AG09319 (cell line): ENCODE results near the gene CAGE1.

ENCODE experiments used
- DNase-seq: peaks from one replicate; pipeline ENCODE4 v3.0.0-alpha.2; 2010; ENCODE audit warnings: low read depth; ENCODE audit errors: extremely low read depth
- CTCF ChIP-seq: IDR thresholded peaks from 2 replicates; pipeline ENCODE4 v1.5.1; 2011; ENCODE audit warnings: low read depth, mild to moderate bottlenecking, inconsistent platforms, low read length, moderate library complexity

CAGE1 gene

GRCh38 chr6:7389451-7390225 is at the start of gene CAGE1, which contains the start of gene RIOK1:
TSS of gene CAGE1 (minus strand) at chr6:7389742. CDS start at chr6:7387173, 2,569 bp downstream.
TSS of gene RIOK1 (plus strand) at chr6:7389808. CDS start at chr6:7390003, 195 bp downstream.
- DNase-seq, result peak; percentile 73
- no peak for TF ChIP-seq CTCF

- DNase-seq, result no peak
- no peak for TF ChIP-seq CTCF
Measured at GRCh38 chr6:7439228-7439627, 49.7 kb upstream of the CAGE1 start.

GRCh38 chr6:7438011-7438410 is 48.5 kb upstream of the CAGE1 start:
- TF ChIP-seq CTCF, result no peak
- no peak for DNase-seq

- TF ChIP-seq CTCF, result no peak
- DNase-seq, result no peak
Measured at GRCh38 chr6:7434672-7435071, 45.1 kb upstream of the CAGE1 start.

- TF ChIP-seq CTCF, result no peak
- DNase-seq, result no peak
Measured at GRCh38 chr6:7433121-7433617, 43.6 kb upstream of the CAGE1 start.

- no peak for DNase-seq
- TF ChIP-seq CTCF, result no peak
Measured at GRCh38 chr6:7432391-7433120, 43.0 kb upstream of the CAGE1 start.

- DNase-seq, result no peak
- no peak for TF ChIP-seq CTCF
Measured at GRCh38 chr6:7431674-7432390, 42.3 kb upstream of the CAGE1 start.
